ENCODE data around the gene SVBP.

SVBP gene

DNA sequence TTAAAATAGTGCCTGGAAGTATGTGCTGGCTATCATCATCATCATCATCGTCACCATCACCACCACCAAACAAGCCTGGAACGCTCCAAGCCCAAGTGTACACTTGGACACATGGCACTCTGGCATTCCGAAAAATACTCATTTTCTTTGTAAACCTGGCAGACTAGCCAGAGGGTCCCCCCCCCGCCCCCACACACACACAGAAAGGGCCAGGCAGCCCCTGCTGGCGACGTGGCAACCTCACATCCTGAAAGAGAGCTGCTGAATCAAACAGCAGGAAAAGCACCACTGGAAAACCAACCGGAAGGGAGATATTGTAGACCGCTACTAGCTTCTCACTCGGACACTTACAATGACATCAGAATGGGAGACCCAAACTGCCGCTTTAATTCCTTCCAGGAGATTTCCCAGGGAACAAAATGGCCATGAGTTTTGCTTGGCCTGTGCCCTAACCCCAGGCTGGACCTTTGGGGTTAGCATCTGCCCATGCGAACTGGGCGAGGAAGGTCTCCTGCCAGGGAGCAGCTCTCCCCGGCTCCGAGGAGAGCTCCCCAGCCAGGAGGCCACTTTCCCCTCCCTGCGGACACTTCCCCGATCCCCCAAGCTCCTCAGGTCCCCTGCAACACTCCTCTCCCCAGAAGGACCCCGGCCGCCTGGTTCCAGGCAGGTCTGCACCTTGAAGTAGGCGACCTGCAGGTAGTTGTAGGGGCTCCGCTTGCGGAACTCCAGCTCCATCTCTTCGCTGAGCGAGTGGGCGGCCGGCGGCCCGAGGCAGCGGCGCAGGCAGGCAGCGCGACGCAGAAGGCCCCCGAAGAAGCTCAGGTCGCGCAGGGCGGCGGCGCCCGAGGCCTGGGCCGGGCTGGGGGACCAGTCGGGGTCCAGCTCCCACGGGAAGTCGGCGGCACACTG is 51.1 kb downstream of the SVBP start:
- peak overlapping the region; percentile 94 for H3K4me3 ChIP-seq (ENCODE audit: low read depth, low read length)

DNA sequence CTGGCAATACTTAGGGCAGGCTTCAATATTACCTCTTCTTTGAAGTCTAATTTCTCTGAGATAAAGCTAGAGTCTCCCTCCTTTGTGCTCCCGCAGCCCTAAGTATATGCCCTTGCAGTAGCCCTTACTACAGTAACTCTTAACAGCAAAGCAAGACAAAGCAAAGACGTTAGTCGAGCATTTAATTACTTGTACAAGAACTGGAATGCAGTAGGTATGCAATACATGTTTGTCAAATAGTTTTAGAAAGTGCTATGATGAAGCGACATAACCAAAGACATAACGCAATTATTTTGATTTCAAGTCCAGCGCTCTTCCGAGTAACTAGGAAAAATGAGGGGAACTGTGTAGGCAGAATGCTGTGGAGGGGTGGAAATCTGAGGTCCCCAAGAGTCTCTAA is 51.9 kb downstream of the SVBP start:
- H3K4me3 ChIP-seq (ENCODE audit: low read depth, low read length) = peak overlapping the region; percentile 14

DNA sequence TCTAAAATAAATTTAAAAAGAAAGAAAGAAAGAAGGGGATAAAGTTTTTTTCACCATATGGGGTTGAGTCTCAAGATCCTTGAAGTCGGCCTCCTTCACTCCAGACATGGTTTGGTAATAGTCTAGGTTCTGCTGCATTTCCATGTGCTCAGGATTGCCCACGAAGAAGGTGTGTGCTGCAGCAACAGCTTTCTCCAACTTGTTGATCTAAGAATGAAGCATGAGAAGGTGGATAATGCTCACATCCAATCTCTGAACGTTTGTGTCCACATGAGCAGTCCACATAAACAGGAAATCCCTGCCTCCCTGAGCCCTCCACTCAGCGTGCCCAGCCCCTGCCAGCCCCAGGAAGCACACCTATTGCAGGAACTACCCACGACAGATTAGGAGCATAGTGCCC is 54.9 kb downstream of the SVBP start:
- no peak overlapping the region for H3K4me3 ChIP-seq (ENCODE audit: low read depth, low read length)

DNA sequence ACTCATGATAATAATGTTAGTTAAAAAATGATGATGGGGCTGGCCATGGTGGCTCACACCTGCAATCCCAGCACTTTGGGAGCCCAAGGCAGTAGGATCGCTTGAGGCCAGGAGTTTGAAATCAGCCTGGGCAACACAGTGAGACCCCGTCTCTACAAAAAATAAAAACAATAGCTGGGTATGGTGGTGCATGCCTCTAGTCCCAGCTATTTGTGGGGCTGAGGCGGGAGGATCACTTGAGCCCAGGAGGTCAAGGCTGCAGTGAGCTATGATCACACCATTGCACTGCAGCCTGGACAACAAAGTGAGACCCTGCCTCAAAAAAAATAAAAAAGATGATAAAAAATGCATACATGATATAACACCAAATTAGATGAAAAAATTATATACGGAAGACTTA is 55.6 kb downstream of the SVBP start:
- H3K4me3 ChIP-seq (ENCODE audit: low read depth, low read length) = no peak overlapping the region

DNA sequence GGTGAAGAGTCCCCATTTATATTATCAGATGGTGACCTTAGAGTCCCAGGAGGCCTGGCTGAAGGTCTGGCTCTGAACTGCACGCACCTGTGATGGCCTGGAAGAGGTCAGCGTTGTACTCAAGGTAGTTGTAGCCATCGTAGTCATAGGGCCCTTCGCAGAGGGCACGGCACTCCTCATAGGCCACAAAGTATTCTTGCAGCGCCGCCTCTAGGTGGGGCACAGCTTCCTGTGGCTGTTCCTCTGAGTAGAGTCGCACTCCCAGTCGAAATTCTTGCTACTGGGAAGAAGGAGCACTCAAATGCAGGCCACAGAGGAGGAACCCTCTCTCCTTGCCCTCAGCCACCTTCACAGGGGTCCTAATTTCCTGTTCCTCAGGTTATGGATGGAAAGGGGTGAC is 58.1 kb downstream of the SVBP start:
- H3K4me3 ChIP-seq (ENCODE audit: low read depth, low read length) = no peak overlapping the region

DNA sequence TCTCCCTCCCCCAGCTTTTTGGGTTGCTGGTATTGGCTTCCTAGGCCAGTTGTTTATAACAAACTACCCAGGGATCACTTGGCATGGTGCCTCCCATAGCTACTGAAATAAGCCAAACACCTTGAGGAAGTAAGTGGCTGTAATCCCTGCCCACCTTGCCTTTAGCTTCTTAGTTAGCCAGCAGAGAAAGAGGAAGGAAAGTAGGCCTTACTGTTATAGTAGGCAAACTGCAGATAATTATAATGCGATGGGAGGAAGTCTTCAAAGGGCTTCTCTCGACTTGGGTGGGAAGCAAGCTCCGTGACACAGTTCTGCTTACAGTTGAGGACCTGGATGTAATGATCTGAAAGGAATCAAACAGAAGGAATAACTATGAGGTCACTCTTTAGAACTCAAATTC is 58.6 kb downstream of the SVBP start:
- H3K4me3 ChIP-seq (ENCODE audit: low read depth, low read length) = no peak overlapping the region

DNA sequence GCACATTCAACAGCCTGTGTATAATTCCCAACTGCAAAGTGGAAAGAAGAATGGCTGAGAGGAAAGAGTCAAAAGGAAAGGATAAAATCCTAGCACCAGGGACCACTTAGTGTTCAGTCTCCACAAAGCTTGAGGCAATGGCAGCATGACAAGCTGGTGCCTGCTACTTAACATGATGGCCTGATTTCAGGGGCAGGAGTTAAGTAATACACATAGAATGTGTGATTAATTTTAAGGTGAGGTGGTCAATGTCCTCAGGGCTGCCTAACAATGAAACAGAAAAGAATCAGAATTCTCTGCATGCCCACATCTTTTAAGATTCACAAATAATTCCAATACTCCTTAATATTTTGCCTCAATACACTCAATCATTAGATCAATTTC is 59.3 kb downstream of the SVBP start:
- H3K4me3 ChIP-seq (ENCODE audit: low read depth, low read length) = no peak overlapping the region
